BE2C (cell line): ENCODE results near the gene MORN5.

ENCODE experiments used
- DNase-seq: peaks from one replicate; pipeline ENCODE4 v3.0.0-alpha.2; 2020
- H3K27me3 ChIP-seq: fragments of 250-450 bp; sonication (Bioruptor Pico); 2 replicates; pipeline ENCODE4 v1.5.1; 2020; ENCODE audit warnings: mild to moderate bottlenecking
- H3K36me3 ChIP-seq: fragments of 250-450 bp; sonication (Bioruptor Pico); 2 replicates; pipeline ENCODE4 v1.5.1; 2020; ENCODE audit warnings: mild to moderate bottlenecking
- H3K4me1 ChIP-seq: fragments of 250-450 bp; sonication (Bioruptor Pico); 2 replicates; pipeline ENCODE4 v1.5.1; 2020
- H3K4me3 ChIP-seq: 2 replicates; pipeline ENCODE4 v1.5.1; 2011; ENCODE audit warnings: low read depth, low read length
- H3K9me3 ChIP-seq: fragments of 250-450 bp; sonication (Bioruptor Pico); 2 replicates; pipeline ENCODE4 v1.5.1; 2020
- TF ChIP-seq, protein P1 (sequence below): IDR thresholded peaks from 2 replicates; pipeline ENCODE4 v1.5.1; 2012; ENCODE audit warnings: mild to moderate bottlenecking, low read depth, low read length

MORN5 gene

DNA sequence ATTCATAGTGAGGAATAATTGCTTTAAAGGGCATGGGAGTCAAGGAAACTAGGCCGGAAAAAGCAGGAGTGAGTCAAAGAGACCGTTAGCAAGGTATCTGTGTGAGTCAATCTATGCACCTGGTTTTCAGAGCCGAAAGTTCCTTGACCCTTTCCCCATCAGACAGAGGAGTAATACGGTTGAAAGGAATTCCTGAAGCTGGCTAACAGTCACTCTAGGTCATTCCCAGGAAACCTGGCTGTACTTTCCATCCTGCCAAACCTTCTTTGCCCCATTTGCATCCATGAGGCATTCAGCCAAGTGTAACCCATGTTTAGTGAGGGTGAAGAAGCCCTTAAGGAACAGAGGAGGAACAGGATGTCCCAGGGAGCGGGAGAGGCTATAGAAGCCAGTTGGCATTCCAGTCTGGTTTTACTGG is 88.7 kb downstream of the MORN5 start:
- Histone ChIP-seq H3K4me1 (no peaks in the 10 kb centered on the region), H3K4me3 (no peak overlapping the region), H3K36me3 (peaks cover 83% of the 10 kb centered on the region), H3K27me3 (no peaks in the 10 kb centered on the region), H3K9me3 (0 out of 2 replicates have a peak, but pooled peaks cover 2% of the 10 kb centered on the region)
- no peak for DNase-seq
- TF ChIP-seq, protein P1, sequence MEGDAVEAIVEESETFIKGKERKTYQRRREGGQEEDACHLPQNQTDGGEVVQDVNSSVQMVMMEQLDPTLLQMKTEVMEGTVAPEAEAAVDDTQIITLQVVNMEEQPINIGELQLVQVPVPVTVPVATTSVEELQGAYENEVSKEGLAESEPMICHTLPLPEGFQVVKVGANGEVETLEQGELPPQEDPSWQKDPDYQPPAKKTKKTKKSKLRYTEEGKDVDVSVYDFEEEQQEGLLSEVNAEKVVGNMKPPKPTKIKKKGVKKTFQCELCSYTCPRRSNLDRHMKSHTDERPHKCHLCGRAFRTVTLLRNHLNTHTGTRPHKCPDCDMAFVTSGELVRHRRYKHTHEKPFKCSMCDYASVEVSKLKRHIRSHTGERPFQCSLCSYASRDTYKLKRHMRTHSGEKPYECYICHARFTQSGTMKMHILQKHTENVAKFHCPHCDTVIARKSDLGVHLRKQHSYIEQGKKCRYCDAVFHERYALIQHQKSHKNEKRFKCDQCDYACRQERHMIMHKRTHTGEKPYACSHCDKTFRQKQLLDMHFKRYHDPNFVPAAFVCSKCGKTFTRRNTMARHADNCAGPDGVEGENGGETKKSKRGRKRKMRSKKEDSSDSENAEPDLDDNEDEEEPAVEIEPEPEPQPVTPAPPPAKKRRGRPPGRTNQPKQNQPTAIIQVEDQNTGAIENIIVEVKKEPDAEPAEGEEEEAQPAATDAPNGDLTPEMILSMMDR: no peak
